ENCODE results near the gene ZNF469.
"Not testable (repeated sequence)": the region's sequence is repeated elsewhere in the genome, so short reads cannot be mapped to it uniquely, and the experiment has no call there.

ZNF469 gene

DNA sequence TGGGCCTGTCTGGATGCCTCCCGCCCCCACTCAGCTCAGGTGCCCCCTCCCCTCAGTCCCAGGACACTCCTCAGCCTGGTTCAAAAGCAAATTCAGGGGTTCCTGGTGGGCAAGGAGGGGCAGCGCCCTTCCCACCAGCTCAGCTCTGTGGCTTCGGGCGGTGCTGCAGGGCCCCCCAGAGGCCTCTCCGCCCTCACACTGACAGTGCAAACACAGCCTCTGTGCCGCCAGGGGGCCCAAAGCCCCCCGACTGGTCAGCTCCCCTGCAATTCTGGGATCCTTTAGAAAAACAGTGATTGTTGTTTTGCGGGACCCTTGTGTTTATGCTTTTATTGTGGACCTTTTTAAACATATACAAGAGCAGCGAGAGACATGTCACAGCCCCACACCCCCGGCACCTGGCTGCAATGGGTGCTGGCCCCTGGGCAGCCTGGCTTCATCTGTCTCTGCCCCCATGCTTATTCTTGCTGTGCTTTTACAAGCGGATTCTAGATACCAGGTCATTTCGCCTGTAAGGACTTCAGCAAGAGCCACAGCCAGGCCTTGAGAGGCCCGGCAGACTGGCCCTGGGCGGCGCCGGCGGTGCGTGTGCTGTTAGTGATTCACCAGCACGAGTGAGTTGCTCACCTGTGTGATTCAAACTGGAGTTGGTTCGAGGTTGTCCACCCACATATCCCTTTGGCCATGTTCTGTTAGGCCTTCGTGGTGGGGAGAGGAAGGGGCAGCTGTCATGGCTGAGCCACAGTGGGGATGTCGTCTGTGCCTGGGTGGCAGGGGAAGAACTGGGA lies 21.2 kb downstream of the ZNF469 start:
- no peak for FAIRE-seq
- TF ChIP-seq POLR2A (IDR thresholded peaks at IDR 0.05; ENCODE audit: low read depth, low read length) (no peak), POLR2AphosphoS5 (IDR thresholded peaks at IDR 0.05; ENCODE audit: low read depth, low read length) (no peak), TAF1 (IDR thresholded peaks at IDR 0.05; ENCODE audit: borderline replicate concordance, low read depth, low read length) (no peak)
- no peak for DNase-seq (ENCODE audit: insufficient read length)

DNA sequence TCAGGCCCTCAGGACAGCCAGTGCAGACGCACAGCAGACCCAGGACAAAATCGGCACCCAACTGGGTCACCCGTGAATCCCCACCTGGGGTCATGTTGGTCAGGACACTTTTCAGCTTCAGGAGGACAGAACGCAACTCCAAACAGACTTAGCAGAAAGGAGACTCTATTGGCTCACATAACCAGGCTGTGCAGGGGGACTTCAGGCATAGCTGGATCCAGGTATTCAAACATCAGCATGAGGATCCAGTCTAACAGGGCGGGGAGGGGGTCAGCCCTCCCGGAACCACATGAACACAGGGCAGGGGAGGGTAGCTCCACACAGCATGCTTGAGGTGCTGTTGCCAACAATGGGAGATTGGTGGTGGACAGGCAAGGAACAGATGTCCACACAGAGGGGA lies 22.0 kb downstream of the ZNF469 start:
- DNase-seq (ENCODE audit: insufficient read length): no peak
- no peak for FAIRE-seq
- no peak for TF ChIP-seq POLR2A (IDR thresholded peaks at IDR 0.05; ENCODE audit: low read depth, low read length)

DNA sequence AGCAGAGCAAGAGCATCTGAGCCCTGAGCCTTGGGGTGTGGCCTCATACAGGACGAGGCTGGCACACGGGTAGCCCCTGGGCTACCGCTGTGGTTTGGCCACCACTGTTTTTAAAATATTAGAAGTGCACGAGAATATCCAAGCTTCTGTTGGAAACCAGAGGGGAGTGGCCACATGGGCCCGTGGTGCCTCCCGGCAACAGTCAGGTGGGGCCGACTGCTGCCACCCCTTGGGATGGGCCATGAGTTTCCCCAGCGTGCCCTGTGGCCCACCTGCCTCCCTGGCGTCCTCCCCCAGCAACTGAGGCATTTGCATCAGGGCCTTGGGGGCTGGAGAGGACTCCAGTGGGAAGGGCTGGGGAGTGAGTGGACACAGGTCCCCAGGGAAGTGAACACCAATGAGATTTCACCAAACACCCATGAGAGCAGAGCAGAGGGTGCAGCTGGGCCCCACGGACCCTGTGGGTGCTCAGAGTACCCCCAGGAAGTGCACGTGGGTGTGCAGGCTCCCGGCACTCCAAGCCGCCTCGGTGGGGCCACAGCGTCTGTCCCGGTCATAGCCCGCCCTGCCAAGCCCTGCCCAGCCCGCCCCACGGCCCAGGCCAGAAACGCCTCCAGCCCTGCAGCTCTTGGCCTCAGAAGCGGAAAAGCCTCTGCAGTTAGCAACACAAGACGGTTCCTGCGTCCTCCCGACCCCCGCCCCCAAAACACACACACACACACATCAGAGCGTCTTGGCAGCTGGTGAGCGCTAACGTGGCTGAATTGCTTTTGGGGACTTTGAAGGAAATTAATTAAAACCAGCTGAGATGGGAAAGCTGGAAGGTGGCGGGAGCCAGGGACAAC lies 22.7 kb downstream of the ZNF469 start:
- FAIRE-seq (no peak), DNase-seq (ENCODE audit: insufficient read length) (no peak)
- TF ChIP-seq POLR2AphosphoS5 (IDR thresholded peaks at IDR 0.05; ENCODE audit: low read depth, low read length) (no peak), TAF1 (IDR thresholded peaks at IDR 0.05; ENCODE audit: borderline replicate concordance, low read depth, low read length) (no peak), POLR2A (IDR thresholded peaks at IDR 0.05; ENCODE audit: low read depth, low read length) (no peak)

DNA sequence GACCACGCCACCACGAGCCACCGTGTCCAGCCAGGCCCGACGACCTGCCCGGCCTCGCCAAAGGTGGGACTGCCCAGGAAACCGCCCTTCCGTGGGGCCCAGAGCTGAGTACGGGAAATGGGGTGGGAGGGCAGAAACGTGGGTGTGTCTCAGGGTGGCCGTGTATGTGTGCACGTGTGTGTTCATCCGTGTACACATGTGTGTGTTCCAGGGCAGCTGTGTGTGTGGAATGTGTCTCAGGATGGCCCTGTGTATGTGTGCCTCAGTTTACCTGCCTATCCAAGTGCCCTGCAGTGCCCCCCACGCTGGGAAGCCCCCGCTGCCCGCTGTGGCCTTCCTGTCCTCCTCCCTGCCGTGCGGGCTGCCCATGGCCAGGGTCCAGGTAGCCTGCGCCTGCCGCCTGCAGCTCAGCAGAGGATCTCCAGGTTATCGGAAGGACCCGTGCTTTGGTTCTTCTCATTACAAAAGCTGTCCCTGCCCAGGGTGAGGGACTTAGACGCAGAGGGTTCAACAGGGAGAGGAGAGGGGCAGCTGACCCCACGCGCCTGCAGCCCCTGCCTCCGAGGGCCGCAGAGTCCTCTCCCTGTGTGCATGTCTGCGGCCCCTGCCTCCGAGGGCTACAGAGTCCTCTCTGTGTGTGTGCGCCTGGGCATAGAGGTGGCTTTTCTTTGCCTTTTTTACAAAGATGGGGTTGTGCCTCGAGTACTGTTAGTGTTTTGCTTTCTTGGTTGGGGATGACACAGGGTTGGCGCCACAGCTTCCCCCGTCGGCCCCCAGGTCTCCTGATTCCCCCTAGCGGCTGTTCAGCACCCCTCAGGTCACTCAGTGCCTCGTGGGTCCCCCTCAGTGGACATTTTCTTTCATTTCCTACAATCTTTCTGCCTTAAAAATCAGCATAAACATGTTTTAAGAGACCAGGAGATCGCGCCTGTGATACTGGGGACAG lies 23.6 kb downstream of the ZNF469 start:
- no peak for DNase-seq (ENCODE audit: insufficient read length)
- TF ChIP-seq POLR2A (IDR thresholded peaks at IDR 0.05; ENCODE audit: low read depth, low read length) (no peak), POLR2AphosphoS5 (IDR thresholded peaks at IDR 0.05; ENCODE audit: low read depth, low read length) (no peak), TAF1 (IDR thresholded peaks at IDR 0.05; ENCODE audit: borderline replicate concordance, low read depth, low read length) (no peak)
- FAIRE-seq: no peak

DNA sequence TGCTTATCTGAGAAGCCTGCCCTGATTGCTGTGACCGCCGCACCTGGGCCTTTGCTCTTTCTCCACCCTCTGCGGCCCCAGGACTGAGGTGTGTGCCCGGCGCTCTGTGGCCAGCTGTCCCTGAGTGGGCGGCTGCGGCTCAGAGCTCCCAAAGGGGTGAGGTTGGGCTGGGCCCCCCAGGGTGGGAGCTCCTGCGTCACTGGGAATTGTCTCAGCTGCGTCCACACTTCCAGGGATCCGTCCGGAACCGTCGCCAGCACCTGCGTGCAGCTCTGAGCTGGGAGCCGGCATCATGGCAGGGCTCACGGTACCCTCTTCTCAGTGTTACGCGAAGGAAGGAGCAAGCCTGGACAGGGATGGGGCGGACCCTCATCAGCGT lies 24.3 kb downstream of the ZNF469 start:
- DNase-seq (ENCODE audit: insufficient read length) (no peak), FAIRE-seq (no peak)
- no peak for TF ChIP-seq POLR2AphosphoS5 (IDR thresholded peaks at IDR 0.05; ENCODE audit: low read depth, low read length)
- no peak for TF ChIP-seq TAF1 (IDR thresholded peaks at IDR 0.05; ENCODE audit: borderline replicate concordance, low read depth, low read length)
- TF ChIP-seq POLR2A (IDR thresholded peaks at IDR 0.05; ENCODE audit: low read depth, low read length): no peak

DNA sequence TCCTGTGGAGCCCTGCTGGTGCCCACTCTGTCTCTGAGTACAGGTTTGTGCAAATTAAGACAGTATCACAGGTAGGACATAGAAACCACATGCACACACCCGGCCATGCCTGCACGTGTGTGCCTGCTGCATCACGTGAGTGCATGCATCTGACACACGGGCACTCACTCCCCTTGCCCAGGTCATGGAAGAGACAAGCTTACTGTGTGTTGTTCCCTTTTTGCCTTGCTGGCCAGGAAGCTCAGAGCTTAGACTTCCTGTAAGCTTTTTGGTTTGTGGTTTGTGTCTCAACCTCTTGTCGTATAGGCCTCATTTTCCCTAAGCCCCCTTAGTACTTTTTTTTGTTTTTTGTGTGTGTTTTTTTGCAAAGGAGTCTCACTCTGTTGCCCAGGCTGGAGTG lies 25.0 kb downstream of the ZNF469 start:
- no peak for TF ChIP-seq POLR2A (IDR thresholded peaks at IDR 0.05; ENCODE audit: low read depth, low read length)
- no peak for FAIRE-seq
- no peak for DNase-seq (ENCODE audit: insufficient read length)

DNA sequence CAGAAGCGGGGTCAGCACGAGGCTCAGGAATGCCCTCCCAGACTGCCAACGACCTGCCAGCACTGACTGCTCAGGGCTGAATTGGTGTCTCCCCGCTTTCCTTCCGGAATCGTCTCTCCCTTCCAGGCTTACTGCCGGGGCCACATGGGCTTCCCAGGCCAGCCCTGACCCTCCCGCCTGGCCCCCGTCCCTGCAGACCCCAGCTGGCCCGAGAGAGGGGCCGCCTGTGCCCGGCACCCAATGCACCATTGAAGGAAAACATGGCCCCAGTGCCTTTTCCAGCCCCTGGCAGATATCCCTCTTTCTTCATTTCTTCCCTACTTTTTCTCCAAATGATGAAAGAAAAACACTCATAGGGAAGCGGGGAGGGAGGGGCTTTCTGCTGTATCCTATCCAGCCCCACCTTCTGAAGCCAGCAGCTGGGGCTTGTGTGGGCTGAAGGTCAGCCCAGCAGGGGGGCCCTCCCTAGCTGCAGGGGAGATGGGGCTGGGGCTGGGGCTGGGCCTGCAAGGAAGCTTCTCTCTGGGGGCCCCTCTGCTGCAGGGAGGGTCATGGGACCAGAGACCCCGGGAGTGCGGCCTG lies 25.9 kb downstream of the ZNF469 start:
- TF ChIP-seq POLR2A (IDR thresholded peaks at IDR 0.05; ENCODE audit: low read depth, low read length) (no peak), POLR2AphosphoS5 (IDR thresholded peaks at IDR 0.05; ENCODE audit: low read depth, low read length) (no peak), TAF1 (IDR thresholded peaks at IDR 0.05; ENCODE audit: borderline replicate concordance, low read depth, low read length) (no peak)
- DNase-seq (ENCODE audit: insufficient read length): no peak
- FAIRE-seq: no peak

DNA sequence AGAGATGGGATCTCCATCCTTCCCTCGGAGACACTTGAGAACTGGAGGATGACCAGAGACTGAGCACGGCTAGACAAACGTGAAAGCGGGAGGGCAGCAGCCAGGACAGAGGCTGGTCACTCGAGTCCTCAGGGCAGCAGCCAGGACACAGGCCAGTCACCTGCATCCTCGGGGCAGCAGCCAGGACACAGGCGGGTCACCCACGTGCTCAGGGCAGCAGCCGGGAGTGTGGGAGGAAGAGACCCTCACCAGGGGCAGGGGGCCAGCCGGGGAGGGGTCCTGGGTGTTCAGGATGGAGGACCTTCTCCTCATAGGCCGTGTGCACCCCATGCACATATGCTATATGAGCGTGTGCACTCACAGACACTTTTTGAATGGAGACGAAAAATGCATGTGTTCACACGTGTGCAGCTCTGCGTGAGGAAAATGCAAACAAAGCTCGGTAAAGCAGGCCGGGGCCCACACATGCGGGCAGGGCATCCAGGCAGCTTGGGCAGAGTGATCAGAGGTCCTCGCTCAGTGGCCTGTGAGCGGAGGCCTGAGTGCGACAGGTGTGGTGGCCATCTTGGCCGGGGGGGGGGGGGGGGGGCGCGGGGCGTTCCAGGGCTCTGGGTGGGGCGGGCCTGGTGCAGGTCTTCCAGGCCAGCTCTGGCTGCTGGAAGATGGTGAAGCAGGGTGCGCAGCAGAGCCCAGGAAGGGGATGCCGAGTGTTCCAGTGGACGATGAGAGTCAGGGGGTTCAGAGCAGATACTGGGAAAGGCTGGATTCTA lies 26.7 kb downstream of the ZNF469 start:
- TF ChIP-seq POLR2AphosphoS5 (IDR thresholded peaks at IDR 0.05; ENCODE audit: low read depth, low read length) (no peak), TAF1 (IDR thresholded peaks at IDR 0.05; ENCODE audit: borderline replicate concordance, low read depth, low read length) (no peak), POLR2A (IDR thresholded peaks at IDR 0.05; ENCODE audit: low read depth, low read length) (no peak)
- no peak for FAIRE-seq
- no peak for DNase-seq (ENCODE audit: insufficient read length)

DNA sequence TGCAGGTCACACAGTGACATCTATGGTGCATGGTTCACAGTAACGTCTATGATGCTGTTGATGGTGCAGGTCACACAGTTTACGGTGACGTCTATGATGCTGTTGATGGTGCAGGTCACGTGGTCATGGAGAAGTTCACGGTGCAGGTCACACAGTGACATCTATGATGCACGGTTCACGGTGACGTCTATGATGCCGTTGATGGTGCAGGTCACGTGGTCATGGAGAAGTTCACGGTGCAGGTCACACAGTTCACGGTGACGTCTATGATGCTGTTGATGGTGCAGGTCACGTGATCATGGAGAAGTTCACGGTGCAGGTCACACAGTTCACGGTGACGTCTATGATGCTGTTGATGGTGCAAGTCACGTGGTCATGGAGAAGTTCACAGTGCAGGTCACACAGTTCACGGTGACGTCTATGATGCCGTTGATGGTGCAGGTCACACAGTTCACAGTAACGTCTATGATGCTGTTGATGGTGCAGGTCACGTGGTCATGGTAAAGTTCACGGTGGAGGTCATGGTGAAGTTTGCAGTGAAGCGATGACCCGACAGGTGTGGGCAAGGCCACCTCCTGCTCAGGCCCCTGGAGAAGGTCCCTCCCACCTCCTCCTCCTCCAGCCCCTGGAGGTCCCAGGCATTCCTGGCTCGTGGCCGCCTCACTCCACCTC lies 27.7 kb downstream of the ZNF469 start:
- not testable (repeated sequence) for FAIRE-seq; DNase-seq (ENCODE audit: insufficient read length)

DNA sequence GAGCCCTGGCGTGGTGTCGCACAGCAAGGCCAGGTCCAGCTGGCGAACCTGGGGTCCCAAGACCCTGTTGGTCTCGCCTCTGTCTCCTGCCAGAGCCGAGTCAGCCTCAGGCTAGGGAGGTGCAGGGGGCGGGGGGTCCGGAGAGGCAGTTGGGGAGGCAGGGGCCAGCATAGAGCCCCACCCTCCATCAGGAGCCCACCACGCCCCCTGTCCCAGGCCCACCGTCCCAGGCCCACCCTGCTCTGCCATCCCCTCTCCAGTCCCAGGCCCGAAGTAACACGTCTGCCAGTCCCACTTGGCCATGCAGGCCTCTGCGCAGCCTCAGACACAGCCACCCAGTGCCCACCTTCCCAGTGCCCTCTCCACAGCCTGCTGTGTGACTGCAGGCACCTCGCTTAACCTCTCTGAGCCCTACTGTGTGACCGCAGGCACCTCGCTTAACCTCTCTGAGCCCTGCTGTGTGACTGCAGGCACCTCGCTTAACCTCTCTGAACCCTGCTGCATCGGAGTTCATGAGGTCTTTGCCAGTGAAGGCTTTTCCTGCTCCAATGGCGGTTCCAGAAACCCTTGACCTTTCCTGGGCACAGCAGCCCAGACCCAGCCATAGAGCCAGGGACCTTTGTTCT lies 29.3 kb downstream of the ZNF469 start:
- DNase-seq (ENCODE audit: insufficient read length) (no peak), FAIRE-seq (no peak)
- TF ChIP-seq POLR2A (IDR thresholded peaks at IDR 0.05; ENCODE audit: low read depth, low read length): no peak
- TF ChIP-seq TAF1 (IDR thresholded peaks at IDR 0.05; ENCODE audit: borderline replicate concordance, low read depth, low read length): no peak
- no peak for TF ChIP-seq POLR2AphosphoS5 (IDR thresholded peaks at IDR 0.05; ENCODE audit: low read depth, low read length)

All from GM12892 (cell line).